Measurements from ENCODE around the gene SPON1.
"Not testable (repeated sequence)": the region's sequence is repeated elsewhere in the genome, so short reads cannot be mapped to it uniquely, and the experiment has no call there.

The SPON1 gene

GRCh38 chr11:14079797-14080196 lies 117.3 kb downstream of the SPON1 start:
- no peak overlapping the region for H3K4me3 ChIP-seq (ENCODE audit: low read depth, low read length)
- TF ChIP-seq CTCF (conservative IDR thresholded peaks at IDR 0.05; ENCODE audit: low read depth, low read length), result no peak
- no peak for DNase-seq (ENCODE audit: low read depth)

GRCh38 chr11:14081581-14082231 lies 119.2 kb downstream of the SPON1 start:
- no peak for DNase-seq (ENCODE audit: low read depth)
- H3K4me3 ChIP-seq (ENCODE audit: low read depth, low read length), result no peak overlapping the region
- no peak for TF ChIP-seq CTCF (conservative IDR thresholded peaks at IDR 0.05; ENCODE audit: low read depth, low read length)

- no peak for DNase-seq (ENCODE audit: low read depth)
- TF ChIP-seq CTCF (conservative IDR thresholded peaks at IDR 0.05; ENCODE audit: low read depth, low read length), result no peak
- no peak overlapping the region for H3K4me3 ChIP-seq (ENCODE audit: low read depth, low read length)
Measured at GRCh38 chr11:14082338-14082737, 119.8 kb downstream of the SPON1 start.

GRCh38 chr11:14088861-14089260 lies 126.3 kb downstream of the SPON1 start:
- not testable (repeated sequence) for DNase-seq (ENCODE audit: low read depth); H3K4me3 ChIP-seq (ENCODE audit: low read depth, low read length)

GRCh38 chr11:14089690-14090462 lies 127.4 kb downstream of the SPON1 start:
- H3K4me3 ChIP-seq (ENCODE audit: low read depth, low read length), result no peak overlapping the region
- TF ChIP-seq CTCF (conservative IDR thresholded peaks at IDR 0.05; ENCODE audit: low read depth, low read length), result no peak
- DNase-seq (ENCODE audit: low read depth), result no peak

- H3K4me3 ChIP-seq (ENCODE audit: low read depth, low read length); DNase-seq (ENCODE audit: low read depth): not testable (repeated sequence)
Measured at GRCh38 chr11:14090631-14091030, 128.1 kb downstream of the SPON1 start.

- no peak overlapping the region for H3K4me3 ChIP-seq (ENCODE audit: low read depth, low read length)
- DNase-seq (ENCODE audit: low read depth), result no peak
- no peak for TF ChIP-seq CTCF (conservative IDR thresholded peaks at IDR 0.05; ENCODE audit: low read depth, low read length)
Measured at GRCh38 chr11:14093065-14093464, 130.5 kb downstream of the SPON1 start.

GRCh38 chr11:14094481-14095037 lies 132.0 kb downstream of the SPON1 start:
- no peak overlapping the region for H3K4me3 ChIP-seq (ENCODE audit: low read depth, low read length)
- no peak for TF ChIP-seq CTCF (conservative IDR thresholded peaks at IDR 0.05; ENCODE audit: low read depth, low read length)
- no peak for DNase-seq (ENCODE audit: low read depth)

Data from choroid plexus epithelial cell (primary cell).